ENCODE measurements around the gene PARD6G.

PARD6G gene

GRCh38 chr18:80143881-80144280 lies 103.4 kb downstream of the PARD6G start:
- Histone ChIP-seq H3K9me3 (ENCODE audit: control insufficient read depth, low read length) (no peaks in the 10 kb centered on the region), H3K36me3 (ENCODE audit: control insufficient read depth, insufficient read depth, low read length) (peaks cover 54% of the 10 kb centered on the region), H3K4me1 (ENCODE audit: control insufficient read depth, insufficient read depth, low read length, poor library complexity, severe bottlenecking) (no peaks in the 10 kb centered on the region), H3K27ac (ENCODE audit: low read depth, low read length, severe bottlenecking) (no peak overlapping the region), H3K4me3 (ENCODE audit: extremely low read depth, insufficient read depth, low read length, poor library complexity, severe bottlenecking) (no peak overlapping the region)
- no CpG with 5 or more reads among the region's 2 CpGs for WGBS, 2 experiments (ENCODE audit: insufficient coverage in 2 of 2)

GRCh38 chr18:80140455-80140985 lies 106.8 kb downstream of the PARD6G start:
- no peak overlapping the region for H3K27ac ChIP-seq (ENCODE audit: low read depth, low read length, severe bottlenecking)
- 90 to 100% methylated on average over 2 to 3 of the region's 5 CpGs for WGBS, 2 experiments (ENCODE audit: insufficient coverage in 2 of 2)
- no peaks in the 10 kb centered on the region for H3K9me3 ChIP-seq (ENCODE audit: control insufficient read depth, low read length)
- peaks cover 62% of the 10 kb centered on the region for H3K36me3 ChIP-seq (ENCODE audit: control insufficient read depth, insufficient read depth, low read length)
- no peak overlapping the region for H3K4me3 ChIP-seq (ENCODE audit: extremely low read depth, insufficient read depth, low read length, poor library complexity, severe bottlenecking)
- H3K4me1 ChIP-seq (ENCODE audit: control insufficient read depth, insufficient read depth, low read length, poor library complexity, severe bottlenecking): no peaks in the 10 kb centered on the region

- Histone ChIP-seq H3K27ac (ENCODE audit: low read depth, low read length, severe bottlenecking) (no peak overlapping the region), H3K36me3 (ENCODE audit: control insufficient read depth, insufficient read depth, low read length) (peaks cover 80% of the 10 kb centered on the region), H3K4me1 (ENCODE audit: control insufficient read depth, insufficient read depth, low read length, poor library complexity, severe bottlenecking) (no peaks in the 10 kb centered on the region), H3K9me3 (ENCODE audit: control insufficient read depth, low read length) (no peaks in the 10 kb centered on the region), H3K4me3 (ENCODE audit: extremely low read depth, insufficient read depth, low read length, poor library complexity, severe bottlenecking) (no peak overlapping the region)
- WGBS, 2 experiments (ENCODE audit: insufficient coverage in 2 of 2): 92 to 96% methylated on average over 10 to 12 of the region's 12 CpGs
Measured at GRCh38 chr18:80137976-80138375, 109.3 kb downstream of the PARD6G start.

GRCh38 chr18:80137137-80137536 lies 110.2 kb downstream of the PARD6G start:
- Histone ChIP-seq H3K27ac (ENCODE audit: low read depth, low read length, severe bottlenecking) (no peak overlapping the region), H3K4me1 (ENCODE audit: control insufficient read depth, insufficient read depth, low read length, poor library complexity, severe bottlenecking) (no peaks in the 10 kb centered on the region), H3K4me3 (ENCODE audit: extremely low read depth, insufficient read depth, low read length, poor library complexity, severe bottlenecking) (no peak overlapping the region), H3K36me3 (ENCODE audit: control insufficient read depth, insufficient read depth, low read length) (peaks cover 87% of the 10 kb centered on the region), H3K9me3 (ENCODE audit: control insufficient read depth, low read length) (no peaks in the 10 kb centered on the region)
- 95 to 98% methylated on average over 13 to 14 of the region's 14 CpGs for WGBS, 2 experiments (ENCODE audit: insufficient coverage in 2 of 2)

- H3K27ac ChIP-seq (ENCODE audit: low read depth, low read length, severe bottlenecking): no peak overlapping the region
- H3K4me3 ChIP-seq (ENCODE audit: extremely low read depth, insufficient read depth, low read length, poor library complexity, severe bottlenecking): no peak overlapping the region
- 70 to 83% methylated on average over 6 to 8 of the region's 8 CpGs for WGBS, 2 experiments (ENCODE audit: insufficient coverage in 2 of 2)
- H3K4me1 ChIP-seq (ENCODE audit: control insufficient read depth, insufficient read depth, low read length, poor library complexity, severe bottlenecking): no peaks in the 10 kb centered on the region
- peaks cover 85% of the 10 kb centered on the region for H3K36me3 ChIP-seq (ENCODE audit: control insufficient read depth, insufficient read depth, low read length)
- H3K9me3 ChIP-seq (ENCODE audit: control insufficient read depth, low read length): no peaks in the 10 kb centered on the region
Measured at GRCh38 chr18:80136679-80137078, 110.6 kb downstream of the PARD6G start.

- H3K4me3 ChIP-seq (ENCODE audit: extremely low read depth, insufficient read depth, low read length, poor library complexity, severe bottlenecking): no peak overlapping the region
- 100% methylated on average over 1 of the region's 1 CpG; no CpG with 5 or more reads in 1 of the 2 experiments for WGBS, 2 experiments (ENCODE audit: insufficient coverage in 2 of 2)
- H3K4me1 ChIP-seq (ENCODE audit: control insufficient read depth, insufficient read depth, low read length, poor library complexity, severe bottlenecking): peaks cover 1% of the 10 kb centered on the region
- H3K9me3 ChIP-seq (ENCODE audit: control insufficient read depth, low read length): no peaks in the 10 kb centered on the region
- no peak overlapping the region for H3K27ac ChIP-seq (ENCODE audit: low read depth, low read length, severe bottlenecking)
- H3K36me3 ChIP-seq (ENCODE audit: control insufficient read depth, insufficient read depth, low read length): peaks cover 84% of the 10 kb centered on the region
Measured at GRCh38 chr18:80135136-80135535, 112.2 kb downstream of the PARD6G start.

- no peak overlapping the region for H3K4me3 ChIP-seq (ENCODE audit: extremely low read depth, insufficient read depth, low read length, poor library complexity, severe bottlenecking)
- H3K36me3 ChIP-seq (ENCODE audit: control insufficient read depth, insufficient read depth, low read length): peaks cover 77% of the 10 kb centered on the region
- no peak overlapping the region for H3K27ac ChIP-seq (ENCODE audit: low read depth, low read length, severe bottlenecking)
- no CpG with 5 or more reads among the region's 1 CpG for WGBS, 2 experiments (ENCODE audit: insufficient coverage in 2 of 2)
- H3K4me1 ChIP-seq (ENCODE audit: control insufficient read depth, insufficient read depth, low read length, poor library complexity, severe bottlenecking): peaks cover 3% of the 10 kb centered on the region
- H3K9me3 ChIP-seq (ENCODE audit: control insufficient read depth, low read length): no peaks in the 10 kb centered on the region
Measured at GRCh38 chr18:80133124-80133523, 114.2 kb downstream of the PARD6G start.

- WGBS, 2 experiments (ENCODE audit: insufficient coverage in 2 of 2): 92 to 100% methylated on average over 2 of the region's 3 CpGs
- peaks cover 75% of the 10 kb centered on the region for H3K36me3 ChIP-seq (ENCODE audit: control insufficient read depth, insufficient read depth, low read length)
Measured at GRCh38 chr18:80132180-80132812, 115.0 kb downstream of the PARD6G start.

GRCh38 chr18:80130555-80130954 lies 116.8 kb downstream of the PARD6G start:
- H3K27ac ChIP-seq (ENCODE audit: low read depth, low read length, severe bottlenecking): no peak overlapping the region

More at GRCh38 chr18:80132180-80132812, 115.0 kb downstream of the PARD6G start:
- Histone ChIP-seq H3K4me3 (ENCODE audit: extremely low read depth, insufficient read depth, low read length, poor library complexity, severe bottlenecking) (no peak overlapping the region), H3K27ac (ENCODE audit: low read depth, low read length, severe bottlenecking) (no peak overlapping the region), H3K9me3 (ENCODE audit: control insufficient read depth, low read length) (no peaks in the 10 kb centered on the region), H3K4me1 (ENCODE audit: control insufficient read depth, insufficient read depth, low read length, poor library complexity, severe bottlenecking) (peaks cover 3% of the 10 kb centered on the region)

GRCh38 chr18:80129672-80130367 lies 117.5 kb downstream of the PARD6G start:
- WGBS, 2 experiments (ENCODE audit: insufficient coverage in 2 of 2): 80 to 84% methylated on average over 3 to 7 of the region's 7 CpGs
- no peak overlapping the region for H3K27ac ChIP-seq (ENCODE audit: low read depth, low read length, severe bottlenecking)
- H3K4me3 ChIP-seq (ENCODE audit: extremely low read depth, insufficient read depth, low read length, poor library complexity, severe bottlenecking): no peak overlapping the region
- peaks cover 3% of the 10 kb centered on the region for H3K4me1 ChIP-seq (ENCODE audit: control insufficient read depth, insufficient read depth, low read length, poor library complexity, severe bottlenecking)
- no peaks in the 10 kb centered on the region for H3K9me3 ChIP-seq (ENCODE audit: control insufficient read depth, low read length)
- peaks cover 67% of the 10 kb centered on the region for H3K36me3 ChIP-seq (ENCODE audit: control insufficient read depth, insufficient read depth, low read length)

More at GRCh38 chr18:80130555-80130954, 116.8 kb downstream of the PARD6G start:
- Histone ChIP-seq H3K4me3 (ENCODE audit: extremely low read depth, insufficient read depth, low read length, poor library complexity, severe bottlenecking) (no peak overlapping the region), H3K36me3 (ENCODE audit: control insufficient read depth, insufficient read depth, low read length) (peaks cover 69% of the 10 kb centered on the region), H3K4me1 (ENCODE audit: control insufficient read depth, insufficient read depth, low read length, poor library complexity, severe bottlenecking) (peaks cover 3% of the 10 kb centered on the region), H3K9me3 (ENCODE audit: control insufficient read depth, low read length) (no peaks in the 10 kb centered on the region)
- 85 to 86% methylated on average over 1 of the region's 5 CpGs for WGBS, 2 experiments (ENCODE audit: insufficient coverage in 2 of 2)

GRCh38 chr18:80127635-80128034 lies 119.7 kb downstream of the PARD6G start:
- Histone ChIP-seq H3K36me3 (ENCODE audit: control insufficient read depth, insufficient read depth, low read length) (peaks cover 63% of the 10 kb centered on the region), H3K9me3 (ENCODE audit: control insufficient read depth, low read length) (no peaks in the 10 kb centered on the region), H3K4me1 (ENCODE audit: control insufficient read depth, insufficient read depth, low read length, poor library complexity, severe bottlenecking) (peaks cover 3% of the 10 kb centered on the region), H3K4me3 (ENCODE audit: extremely low read depth, insufficient read depth, low read length, poor library complexity, severe bottlenecking) (no peak overlapping the region), H3K27ac (ENCODE audit: low read depth, low read length, severe bottlenecking) (no peak overlapping the region)
- WGBS, 2 experiments (ENCODE audit: insufficient coverage in 2 of 2): 83% methylated on average over 1 of the region's 1 CpG; no CpG with 5 or more reads in 1 of the 2 experiments
